Aorta (tissue), 5 donors: ENCODE results near the gene RAB11FIP4. TPM values are rescaled to one million over a fixed set of nuclear protein-coding genes. Genes with fewer than 3 reads are reported as not detected.

Source experiments
- ATAC-seq: fragments of 200-7000 bp; cut with Tn5 transposase; one replicate; pipeline ENCODE4 v1.9.1; 2022; ENCODE audit warnings: moderate library complexity; ENCODE audit not compliant: low FRiP score
- DNase-seq, 2 donors: peaks; one replicate each; pipeline ENCODE4 v3.0.0-alpha.2; 2020
- H3K27ac ChIP-seq, 2 donors: one replicate each; pipeline ENCODE4 v1.5.1; 2013; ENCODE audit warnings: low read length in 2 of 2, mild to moderate bottlenecking in 2 of 2, moderate library complexity in 2 of 2, control low read depth in 1 of 2, inconsistent platforms in 1 of 2, low read depth in 1 of 2
- H3K27me3 ChIP-seq, 2 donors: one replicate each; pipeline ENCODE4 v1.6.1; 2013; ENCODE audit warnings: control low read depth in 1 of 2, low read length in 1 of 2, mild to moderate bottlenecking in 1 of 2, moderate library complexity in 1 of 2; ENCODE audit not compliant: insufficient read depth in 2 of 2, control insufficient read depth in 1 of 2
- H3K36me3 ChIP-seq, 2 donors: one replicate each; pipeline ENCODE4 v1.6.1; 2013; ENCODE audit warnings: control low read depth in 1 of 2, low read length in 1 of 2, mild to moderate bottlenecking in 1 of 2; ENCODE audit not compliant: insufficient read depth in 2 of 2, control insufficient read depth in 1 of 2
- H3K4me1 ChIP-seq, 2 donors: one replicate each; pipeline ENCODE4 v1.6.1; 2013; ENCODE audit warnings: low read length in 2 of 2, control low read depth in 1 of 2, mild to moderate bottlenecking in 1 of 2, moderate library complexity in 1 of 2; ENCODE audit not compliant: insufficient read depth in 2 of 2, control insufficient read depth in 1 of 2
- H3K4me3 ChIP-seq, 2 donors: one replicate each; pipeline ENCODE4 v1.5.1; 2013; ENCODE audit warnings: low read length in 2 of 2, control low read depth in 1 of 2, mild to moderate bottlenecking in 1 of 2
- H3K9me3 ChIP-seq: one replicate; pipeline ENCODE4 v1.6.1; 2013; ENCODE audit warnings: mild to moderate bottlenecking, low read length; ENCODE audit not compliant: control insufficient read depth
- WGBS, 2 donors: extraction: QIAGEN DNeasy Blood & Tissue Kit; methylation state at CpG; one replicate each; pipeline ENCODE4 v1.1.7; 2013; 5-methylcytosine and 5-hydroxymethylcytosine counted together
- intact Hi-C, 2 donors: fragments of 100-400 bp; cut with DNase I; formaldehyde crosslinking; loops; one replicate each; pipeline versions ENCODE4 v1.14.2 to v1.15.0; 2022
- polyA plus RNA-seq, 2 donors: library from polyadenylated mRNA; stranded (reverse); fragments of 200-250 nt; gene quantifications; one replicate each; pipeline ENCODE4 v1.2.3, GENCODE V29; 2013
- total RNA-seq, 2 donors: library from RNA; stranded (reverse); fragmentation: NEBNext Ultra II Directional; extraction: Animal tissue kit (Norgen Biotek cat#: 25700); gene quantifications; one replicate each; pipeline ENCODE4 v1.2.1, GENCODE V29; 2021
- donor health status: healthy with polysubstance abuse.
- donor health status: Bipolar disorder and iron deficiency.
- donor health status: DM: no; HTN: no; CAD: no.
- donor health status: DM: no; HTN: no; CAD: no.
- donor health status: DM: yes; HTN: yes; CAD: no.

Gene RAB11FIP4
- total and polyA plus RNA-seq, 4 donors = 0.15 to 2.6 (median 1.4) TPM

GRCh38 chr17:31536451-31536850 is 145.0 kb downstream of the RAB11FIP4 start:
- ATAC-seq (no peak), DNase-seq (no peak)
- Histone ChIP-seq H3K36me3 (no peaks in the 10 kb centered on the region), H3K27ac (no peak overlapping the region), H3K4me1 (no peaks in the 10 kb centered on the region), H3K4me3 (no peak overlapping the region), H3K27me3 (no peaks in the 10 kb centered on the region), H3K9me3 (no peaks in the 10 kb centered on the region)
- 97% methylated on average over 5 of the region's 5 CpGs for WGBS, 2 donors
- intact Hi-C loops = no loop called here

DNA sequence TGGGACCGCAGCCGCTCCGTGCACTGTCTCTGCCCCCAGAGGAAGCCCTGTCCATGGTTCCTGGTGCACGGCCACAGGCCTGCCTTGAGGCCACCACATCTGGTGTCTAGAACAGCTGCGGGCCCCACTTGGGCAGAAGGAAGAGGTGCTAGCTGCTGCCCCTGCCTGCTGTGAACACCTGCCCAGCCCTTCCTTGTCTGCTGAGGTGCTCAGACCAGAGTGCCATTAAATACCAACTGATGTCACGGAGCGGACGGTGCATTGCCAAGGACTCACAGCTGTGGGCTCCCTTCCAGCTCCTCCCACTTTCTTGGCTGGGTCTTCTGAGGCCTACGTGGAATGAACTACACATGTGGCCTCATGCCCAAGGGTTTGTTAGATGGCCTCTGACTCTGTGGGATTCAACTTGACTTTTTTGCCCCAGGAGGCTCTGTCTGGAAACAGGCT is 146.1 kb downstream of the RAB11FIP4 start:
- Histone ChIP-seq H3K27me3 (no peaks in the 10 kb centered on the region), H3K4me1 (no peaks in the 10 kb centered on the region), H3K9me3 (no peaks in the 10 kb centered on the region), H3K36me3 (no peaks in the 10 kb centered on the region), H3K27ac (no peak overlapping the region), H3K4me3 (no peak overlapping the region)
- DNase-seq (peak in 1 of 2 donors; percentile 64), ATAC-seq (peak; percentile 40)
- intact Hi-C loops = no loop called here
- WGBS, 2 donors = 23 to 34% methylated on average over 9 of the region's 9 CpGs

DNA sequence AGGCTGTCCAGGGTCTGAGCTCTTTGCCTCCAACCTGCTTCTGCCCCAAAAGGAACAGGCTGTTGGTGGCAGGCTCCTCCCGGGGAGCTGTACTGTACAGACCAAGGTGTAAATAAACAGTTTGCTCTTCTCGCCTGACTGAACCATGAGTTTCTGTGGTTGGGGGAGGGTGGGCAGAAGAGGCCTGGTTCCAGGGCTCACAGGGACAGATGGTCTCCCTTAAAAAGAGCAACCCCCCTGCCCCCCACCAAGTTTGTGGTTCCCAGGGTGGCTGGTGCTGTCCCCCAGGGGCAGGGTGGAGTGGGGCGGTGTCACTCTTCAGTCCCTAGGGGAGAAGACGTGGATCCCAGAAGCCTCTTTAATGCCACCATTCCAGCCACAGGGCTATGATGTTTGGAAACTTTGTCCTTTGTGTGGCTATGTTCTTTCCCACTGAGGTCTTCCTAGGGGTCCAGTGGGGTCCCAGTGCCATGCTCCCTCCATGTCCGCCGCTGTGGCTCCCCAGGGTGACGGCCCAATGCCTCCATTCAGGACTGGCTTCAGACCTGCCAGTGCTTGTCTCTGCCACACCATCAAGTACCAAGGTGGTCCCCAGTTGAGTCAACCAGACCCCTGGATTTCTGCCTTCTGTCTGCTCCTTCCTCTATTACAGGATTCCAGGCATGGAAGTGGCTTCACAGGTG is 146.7 kb downstream of the RAB11FIP4 start:
- WGBS, 2 donors = 82 to 86% methylated on average over 7 of the region's 7 CpGs
- no peak overlapping the region for H3K27ac ChIP-seq
- ATAC-seq = no peak

GRCh38 chr17:31540602-31541307 is 149.3 kb downstream of the RAB11FIP4 start:
- Histone ChIP-seq H3K9me3 (no peaks in the 10 kb centered on the region), H3K27me3 (no peaks in the 10 kb centered on the region)

More for the DNA sequence above, 146.7 kb downstream of the RAB11FIP4 start:
- H3K36me3 ChIP-seq = no peaks in the 10 kb centered on the region
- DNase-seq = no peak
- H3K27me3 ChIP-seq = no peaks in the 10 kb centered on the region
- intact Hi-C loops = no loop called here
- H3K4me1 ChIP-seq = no peaks in the 10 kb centered on the region
- H3K4me3 ChIP-seq = no peak overlapping the region
- no peaks in the 10 kb centered on the region for H3K9me3 ChIP-seq

DNA sequence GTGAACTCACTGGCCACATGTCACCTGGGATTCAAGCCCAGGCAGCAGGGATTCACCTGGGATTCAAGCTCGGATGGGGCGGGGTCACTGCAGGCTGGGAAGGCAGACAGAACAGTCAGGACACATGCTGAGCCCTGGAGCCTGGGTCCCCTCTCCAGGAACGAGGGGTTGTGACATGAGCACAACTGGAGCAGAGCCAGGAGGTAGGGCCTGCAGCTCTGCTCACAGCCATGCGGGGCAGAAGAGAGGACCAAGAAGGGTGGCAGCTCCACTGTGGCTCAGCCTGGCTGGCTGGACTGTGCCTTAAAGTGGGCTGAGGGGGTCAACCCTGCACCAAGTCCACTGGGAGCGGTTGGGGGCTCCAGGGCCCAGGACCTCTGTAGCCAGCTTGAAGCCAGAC is 150.1 kb downstream of the RAB11FIP4 start:
- H3K36me3 ChIP-seq = no peaks in the 10 kb centered on the region
- no peaks in the 10 kb centered on the region for H3K9me3 ChIP-seq
- no peak overlapping the region for H3K4me3 ChIP-seq
- no peaks in the 10 kb centered on the region for H3K27me3 ChIP-seq
- intact Hi-C loops = no loop called here
- no peak overlapping the region for H3K27ac ChIP-seq
- WGBS, 2 donors = 73 to 74% methylated on average over 5 of the region's 5 CpGs
- ATAC-seq (no peak), DNase-seq (no peak)
- no peaks in the 10 kb centered on the region for H3K4me1 ChIP-seq

More at GRCh38 chr17:31540602-31541307, 149.3 kb downstream of the RAB11FIP4 start:
- no peak for DNase-seq
- Histone ChIP-seq H3K4me3 (no peak overlapping the region), H3K4me1 (no peaks in the 10 kb centered on the region), H3K36me3 (no peaks in the 10 kb centered on the region), H3K27ac (no peak overlapping the region)
- 95 to 98% methylated on average over 9 of the region's 9 CpGs for WGBS, 2 donors
- ATAC-seq = no peak
- intact Hi-C loops = no loop called here

DNA sequence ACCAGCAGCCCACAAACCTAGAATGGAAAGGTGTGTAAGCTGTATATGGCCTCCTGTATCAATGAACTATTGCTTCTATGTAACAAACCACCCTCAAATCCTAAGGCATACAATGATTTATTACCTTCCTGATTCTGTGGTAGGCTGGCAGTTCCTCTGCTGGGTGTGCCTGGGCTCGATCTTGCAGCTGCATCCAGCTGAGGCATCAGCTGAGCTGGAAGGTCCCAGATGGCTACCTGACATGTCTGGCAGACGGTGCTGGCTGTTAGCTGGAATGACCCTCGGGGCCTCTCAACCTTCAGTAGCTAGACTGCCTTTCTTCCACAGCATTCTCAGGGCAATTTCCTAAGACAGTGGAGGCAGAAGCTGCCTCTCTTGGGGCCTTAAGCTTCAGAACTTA is 152.7 kb downstream of the RAB11FIP4 start:
- ATAC-seq = no peak
- H3K9me3 ChIP-seq = no peaks in the 10 kb centered on the region
- intact Hi-C loops = no loop called here
- no peaks in the 10 kb centered on the region for H3K36me3 ChIP-seq
- 64 to 73% methylated on average over 3 of the region's 3 CpGs for WGBS, 2 donors
- H3K4me1 ChIP-seq = no peaks in the 10 kb centered on the region
- H3K4me3 ChIP-seq = no peak overlapping the region
- H3K27me3 ChIP-seq = no peaks in the 10 kb centered on the region
- no peak for DNase-seq
- no peak overlapping the region for H3K27ac ChIP-seq

DNA sequence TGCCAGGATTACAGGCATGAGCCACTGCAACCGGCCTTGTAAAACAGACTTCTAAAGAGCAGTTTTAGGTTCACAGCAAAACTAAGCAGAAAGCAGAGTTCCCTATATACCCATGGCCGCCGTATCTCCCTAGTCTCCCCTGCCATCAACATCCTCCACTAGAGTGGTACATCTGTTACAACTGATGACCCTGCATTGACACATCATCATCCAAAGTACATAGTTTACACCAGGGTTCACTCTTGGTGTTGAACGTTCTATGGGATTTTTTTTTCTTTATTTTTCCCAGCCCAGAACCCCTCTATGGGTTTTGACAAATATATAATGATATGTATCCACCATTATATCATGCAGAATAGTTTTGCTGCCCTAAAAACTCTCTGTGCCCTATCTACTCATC is 155.2 kb downstream of the RAB11FIP4 start:
- Histone ChIP-seq H3K4me3 (no peak overlapping the region), H3K27me3 (no peaks in the 10 kb centered on the region), H3K9me3 (no peaks in the 10 kb centered on the region), H3K27ac (no peak overlapping the region), H3K36me3 (no peaks in the 10 kb centered on the region), H3K4me1 (no peaks in the 10 kb centered on the region)
- no peak for DNase-seq
- intact Hi-C loops = no loop called here
- 67 to 76% methylated on average over 4 of the region's 4 CpGs for WGBS, 2 donors
- ATAC-seq = no peak

- H3K27ac ChIP-seq = peak overlapping the region in 1 of 2 donors; percentile 46
- intact Hi-C loops = no loop called here
- H3K27me3 ChIP-seq = no peaks in the 10 kb centered on the region
- 4 to 6% methylated on average over 5 of the region's 5 CpGs for WGBS, 2 donors
- DNase-seq (no peak), ATAC-seq (no peak)
- H3K36me3 ChIP-seq = no peaks in the 10 kb centered on the region
- no peaks in the 10 kb centered on the region for H3K9me3 ChIP-seq
- H3K4me1 ChIP-seq = no peaks in the 10 kb centered on the region
- peak overlapping the region in 1 of 2 donors; percentile 34 for H3K4me3 ChIP-seq
These were observed 157.2 kb downstream of the RAB11FIP4 start for GRCh38 chr17:31548709-31549108.

GRCh38 chr17:31549121-31549524 is 157.6 kb downstream of the RAB11FIP4 start:
- H3K27ac ChIP-seq = peak overlapping the region in 1 of 2 donors; percentile 46
- peak overlapping the region; percentile 34 to 72 for H3K4me3 ChIP-seq
- 0% methylated on average over 14 to 18 of the region's 18 CpGs for WGBS, 2 donors
- ATAC-seq (no peak), DNase-seq (no peak)
- intact Hi-C loops = no loop called here
- H3K36me3 ChIP-seq = no peaks in the 10 kb centered on the region
- no peaks in the 10 kb centered on the region for H3K4me1 ChIP-seq
- H3K27me3 ChIP-seq = no peaks in the 10 kb centered on the region
- no peaks in the 10 kb centered on the region for H3K9me3 ChIP-seq
